GM19372 (cell line): Measurements from ENCODE around the gene DCXR.

Source experiments
- ATAC-seq: cut with Tn5 transposase; IDR thresholded peaks from one replicate; pipeline ENCODE4 v1.9.1; 2021; ENCODE audit warnings: mild to moderate bottlenecking, low read depth, moderate library complexity; ENCODE audit not compliant: unreplicated experiment

DCXR gene

DNA sequence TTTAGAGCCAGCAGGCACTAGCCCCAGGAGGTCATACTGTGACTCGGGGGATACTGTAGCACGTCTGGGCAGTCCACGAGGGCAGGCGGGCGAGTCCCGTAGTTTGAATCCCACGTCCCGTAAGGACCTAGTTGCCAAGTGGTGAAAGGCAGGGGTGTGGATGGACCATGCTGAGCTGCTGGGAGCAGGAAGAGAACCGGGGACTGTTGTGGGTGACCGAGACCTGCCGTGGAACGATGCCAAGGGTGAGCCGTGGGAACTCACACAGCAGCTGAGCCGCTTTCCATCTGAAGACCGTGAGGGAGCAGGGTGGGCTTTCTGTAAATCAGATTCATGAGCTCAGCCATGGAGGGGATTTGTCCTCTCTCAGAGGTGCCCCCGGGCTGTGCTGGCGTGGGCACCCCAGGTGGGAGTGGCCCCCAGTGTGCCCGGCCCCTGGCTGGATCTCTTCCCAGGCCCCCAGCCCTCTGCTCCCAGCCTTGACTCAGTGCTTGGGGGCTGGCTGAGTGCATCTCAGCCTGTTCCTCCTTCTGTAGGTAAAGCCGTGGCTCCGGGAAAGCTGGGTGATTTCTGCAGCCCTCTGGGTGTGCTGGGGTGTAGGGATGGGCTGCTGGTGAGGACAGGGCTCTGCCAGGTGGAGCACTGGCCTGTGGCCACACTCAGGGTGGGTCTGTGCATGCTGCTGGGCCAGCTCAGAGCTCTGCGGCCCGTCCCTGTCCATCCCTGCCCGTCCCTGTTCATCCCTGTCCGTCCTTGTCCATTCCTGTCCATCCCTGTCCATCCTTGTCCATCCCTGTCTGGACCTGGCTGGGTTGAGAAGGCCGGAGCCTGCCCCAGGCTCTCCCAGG is 46.4 kb downstream of the DCXR start:
- no peak for ATAC-seq

GRCh38 chr17:81987161-81987770 is 50.2 kb downstream of the DCXR start:
- no peak for ATAC-seq

DNA sequence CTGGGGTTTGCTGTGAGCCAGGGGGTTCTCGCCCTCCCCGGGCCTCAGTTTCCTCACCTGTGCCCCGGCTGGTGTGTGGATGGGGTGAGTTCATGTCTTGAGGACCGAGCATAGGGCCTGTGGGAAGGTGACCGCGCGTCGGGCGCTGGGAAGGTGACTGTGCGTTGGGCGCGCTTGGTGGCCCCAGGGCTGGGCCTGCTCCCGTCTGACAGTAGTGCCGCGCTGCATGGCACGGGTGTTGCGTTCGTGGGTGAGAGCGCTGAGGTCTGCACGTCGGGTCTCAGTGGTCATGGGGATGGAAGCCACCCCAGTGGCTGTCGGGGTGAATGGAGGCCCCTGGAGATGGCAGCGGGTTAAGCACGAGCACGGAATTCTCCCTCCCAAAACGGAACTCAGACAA is 50.9 kb downstream of the DCXR start:
- ATAC-seq = no peak
